Calu3 (cell line): ENCODE data around the gene KIF26B. TPM values are rescaled to one million over a fixed set of nuclear protein-coding genes. Genes with fewer than 3 reads are reported as not detected.
"Not testable (repeated sequence)": the region's sequence is repeated elsewhere in the genome, so short reads cannot be mapped to it uniquely, and the experiment has no call there.

Experiments
- BruUV-seq: library from RNA; stranded (reverse); fragments of 400-500 nt; replicated peaks from 2 replicates; lab custom pipeline; 2021; lab: Mats Ljungman, UMichigan
- CTCF ChIA-PET: fragments of 300-600 bp; sonication (Branson Sonifier 250); formaldehyde crosslinking; loops from one replicate; lab custom pipeline; 2022; ENCODE audit warnings: antibody characterized with exemption; lab: Charles Lee
- DNase-seq: peaks from one replicate; pipeline ENCODE4 v3.0.0; 2022
- H3K27ac Mint-ChIP-seq: one replicate; pipeline ENCODE4 v1.8.0; 2022; ENCODE audit warnings: mixed read lengths; ENCODE audit not compliant: unreplicated experiment
- H3K27me3 Mint-ChIP-seq: one replicate; pipeline ENCODE4 v1.8.0; 2022; ENCODE audit warnings: mixed read lengths; ENCODE audit not compliant: unreplicated experiment
- H3K36me3 Mint-ChIP-seq: one replicate; pipeline ENCODE4 v1.8.0; 2022; ENCODE audit warnings: mild to moderate bottlenecking, moderate library complexity, mixed read lengths; ENCODE audit not compliant: insufficient read depth, unreplicated experiment
- H3K4me1 Mint-ChIP-seq: one replicate; pipeline ENCODE4 v1.8.0; 2022; ENCODE audit warnings: mild to moderate bottlenecking, low read depth, mixed read lengths; ENCODE audit not compliant: unreplicated experiment
- H3K4me3 Mint-ChIP-seq: one replicate; pipeline ENCODE4 v1.8.0; 2022; ENCODE audit warnings: mild to moderate bottlenecking, low read depth, moderate library complexity, mixed read lengths; ENCODE audit not compliant: unreplicated experiment
- H3K9me3 Mint-ChIP-seq: one replicate; pipeline ENCODE4 v1.8.0; 2022; ENCODE audit warnings: low read depth, mixed read lengths; ENCODE audit not compliant: unreplicated experiment
- CTCF ChIP-seq: fragments of 200-600 bp; IDR thresholded peaks from one replicate; pipeline ENCODE4 v1.8.0; 2022; ENCODE audit warnings: antibody characterized with exemption; ENCODE audit not compliant: unreplicated experiment
- intact Hi-C: fragments of 100-400 bp; cut with micrococcal nuclease; formaldehyde crosslinking; loops from one replicate; pipeline ENCODE4 v1.10.0; 2022; ENCODE audit not compliant: unreplicated experiment
- total RNA-seq: library from RNA; stranded (reverse); gene quantifications from 2 replicates; pipeline ENCODE4 v1.2.3, GENCODE V29; 2022

KIF26B gene
- total RNA-seq, 1 experiment from 2014 or later, result 1.1 TPM

GRCh38 chr1:245671966-245672767 lies 517.4 kb downstream of the KIF26B start:
- Mint-ChIP-seq H3K36me3 (no peaks in the 10 kb centered on the region), H3K4me3 (no peak overlapping the region), H3K9me3 (peaks cover under 1% of the 10 kb centered on the region), H3K4me1 (no peaks in the 10 kb centered on the region), H3K27me3 (no peaks in the 10 kb centered on the region), H3K27ac (no peak overlapping the region)
- DNase-seq, result no peak
- CTCF ChIA-PET, result no interaction called here
- intact Hi-C loops, result no loop called here
- TF ChIP-seq CTCF, result no peak
- no TSS peak for BruUV-seq

- H3K27ac Mint-ChIP-seq, intact Hi-C loops, H3K4me3 Mint-ChIP-seq, H3K4me1 Mint-ChIP-seq, BruUV-seq, H3K9me3 Mint-ChIP-seq, H3K27me3 Mint-ChIP-seq, DNase-seq, H3K36me3 Mint-ChIP-seq: not testable (repeated sequence)
- CTCF ChIA-PET, result interaction anchor here (0.8 kb wide), 1 partner anchor 22 kb away, joined by 3 read pairs; no protein-coding TSS in a partner anchor
These were observed 518.3 kb downstream of the KIF26B start for GRCh38 chr1:245672836-245673656.

- intact Hi-C loops, result no loop called here
- Mint-ChIP-seq H3K4me1 (no peaks in the 10 kb centered on the region), H3K27me3 (no peaks in the 10 kb centered on the region), H3K36me3 (no peaks in the 10 kb centered on the region), H3K4me3 (no peak overlapping the region), H3K9me3 (peaks cover 5% of the 10 kb centered on the region), H3K27ac (no peak overlapping the region)
- no TSS peak for BruUV-seq
- no peak for TF ChIP-seq CTCF
- no peak for DNase-seq
- CTCF ChIA-PET, result interaction anchor here (0.8 kb wide), 1 partner anchor 21 kb away, joined by 3 read pairs; no protein-coding TSS in a partner anchor
These were observed 519.2 kb downstream of the KIF26B start for GRCh38 chr1:245673881-245674414.

- Mint-ChIP-seq H3K27ac (no peak overlapping the region), H3K4me1 (no peaks in the 10 kb centered on the region), H3K36me3 (no peaks in the 10 kb centered on the region), H3K4me3 (no peak overlapping the region), H3K27me3 (no peaks in the 10 kb centered on the region), H3K9me3 (peaks cover 10% of the 10 kb centered on the region)
- no peak for TF ChIP-seq CTCF
- CTCF ChIA-PET, result no interaction called here
- no peak for DNase-seq
- BruUV-seq, result no TSS peak
- intact Hi-C loops, result no loop called here
These were observed 522.9 kb downstream of the KIF26B start for GRCh38 chr1:245677461-245678240.
